Aorta (tissue), 5 donors: ENCODE results near the gene ZNF521. TPM values are rescaled to one million over a fixed set of nuclear protein-coding genes. Genes with fewer than 3 reads are reported as not detected.

Experiments
- ATAC-seq: fragments of 200-7000 bp; cut with Tn5 transposase; one replicate; pipeline ENCODE4 v1.9.1; 2022; ENCODE audit warnings: moderate library complexity; ENCODE audit not compliant: low FRiP score
- DNase-seq, 2 donors: peaks; one replicate each; pipeline ENCODE4 v3.0.0-alpha.2; 2020
- H3K27ac ChIP-seq, 2 donors: one replicate each; pipeline ENCODE4 v1.5.1; 2013; ENCODE audit warnings: low read length in 2 of 2, mild to moderate bottlenecking in 2 of 2, moderate library complexity in 2 of 2, control low read depth in 1 of 2, inconsistent platforms in 1 of 2, low read depth in 1 of 2
- H3K27me3 ChIP-seq, 2 donors: one replicate each; pipeline ENCODE4 v1.6.1; 2013; ENCODE audit warnings: control low read depth in 1 of 2, low read length in 1 of 2, mild to moderate bottlenecking in 1 of 2, moderate library complexity in 1 of 2; ENCODE audit not compliant: insufficient read depth in 2 of 2, control insufficient read depth in 1 of 2
- H3K36me3 ChIP-seq, 2 donors: one replicate each; pipeline ENCODE4 v1.6.1; 2013; ENCODE audit warnings: control low read depth in 1 of 2, low read length in 1 of 2, mild to moderate bottlenecking in 1 of 2; ENCODE audit not compliant: insufficient read depth in 2 of 2, control insufficient read depth in 1 of 2
- H3K4me1 ChIP-seq, 2 donors: one replicate each; pipeline ENCODE4 v1.6.1; 2013; ENCODE audit warnings: low read length in 2 of 2, control low read depth in 1 of 2, mild to moderate bottlenecking in 1 of 2, moderate library complexity in 1 of 2; ENCODE audit not compliant: insufficient read depth in 2 of 2, control insufficient read depth in 1 of 2
- H3K4me3 ChIP-seq, 2 donors: one replicate each; pipeline ENCODE4 v1.5.1; 2013; ENCODE audit warnings: low read length in 2 of 2, control low read depth in 1 of 2, mild to moderate bottlenecking in 1 of 2
- H3K9me3 ChIP-seq: one replicate; pipeline ENCODE4 v1.6.1; 2013; ENCODE audit warnings: mild to moderate bottlenecking, low read length; ENCODE audit not compliant: control insufficient read depth
- WGBS, 2 donors: extraction: QIAGEN DNeasy Blood & Tissue Kit; methylation state at CpG; one replicate each; pipeline ENCODE4 v1.1.7; 2013; 5-methylcytosine and 5-hydroxymethylcytosine counted together
- intact Hi-C, 2 donors: fragments of 100-400 bp; cut with DNase I; formaldehyde crosslinking; loops; one replicate each; pipeline versions ENCODE4 v1.14.2 to v1.15.0; 2022
- polyA plus RNA-seq, 2 donors: library from polyadenylated mRNA; stranded (reverse); fragments of 200-250 nt; gene quantifications; one replicate each; pipeline ENCODE4 v1.2.3, GENCODE V29; 2013
- total RNA-seq, 2 donors: library from RNA; stranded (reverse); fragmentation: NEBNext Ultra II Directional; extraction: Animal tissue kit (Norgen Biotek cat#: 25700); gene quantifications; one replicate each; pipeline ENCODE4 v1.2.1, GENCODE V29; 2021
- donor health status: healthy with polysubstance abuse.
- donor health status: Bipolar disorder and iron deficiency.
- donor health status: DM: no; HTN: no; CAD: no.
- donor health status: DM: no; HTN: no; CAD: no.
- donor health status: DM: yes; HTN: yes; CAD: no.

ZNF521 gene
- total and polyA plus RNA-seq, 4 donors, result 0.84 to 88.7 (median 14.6) TPM

DNA sequence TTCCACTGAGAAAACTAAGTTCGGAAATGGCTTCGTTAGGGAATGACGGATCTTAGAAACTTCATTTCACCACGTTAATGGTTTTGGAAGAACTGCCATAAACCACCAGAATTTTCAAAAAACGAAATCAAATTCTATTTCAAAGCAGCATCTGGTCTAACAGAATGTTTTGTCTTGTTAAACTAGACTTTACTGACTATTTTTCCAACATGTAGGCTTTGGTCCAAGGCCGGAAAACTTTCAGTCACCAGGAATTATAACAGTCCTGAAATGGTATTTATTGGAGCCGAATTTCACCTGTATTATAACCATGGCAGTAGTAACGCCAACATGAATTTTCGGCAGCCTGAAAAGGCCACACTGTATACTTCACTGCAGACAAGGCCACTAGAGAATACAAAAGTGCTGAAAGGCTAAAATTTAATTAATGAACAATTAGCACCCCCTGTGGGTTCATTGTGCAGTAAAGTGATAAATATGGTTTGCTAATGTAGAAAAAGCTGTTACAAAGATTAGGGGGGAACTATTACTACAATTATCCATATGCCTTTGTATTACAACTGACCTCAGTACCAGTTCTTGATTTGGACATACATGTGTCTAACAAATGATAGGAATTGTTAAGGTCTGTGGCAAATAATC lies 116.4 kb downstream of the ZNF521 start:
- peaks cover 0 to 3% of the 10 kb centered on the region in 2 donors for H3K4me1 ChIP-seq
- H3K27me3 ChIP-seq, result no peaks in the 10 kb centered on the region
- 62 to 82% methylated on average over 9 of the region's 9 CpGs for WGBS, 2 donors
- H3K27ac ChIP-seq, result no peak overlapping the region
- intact Hi-C loops, result no loop called here
- DNase-seq (no peak), ATAC-seq (no peak)
- H3K4me3 ChIP-seq, result no peak overlapping the region
- no peaks in the 10 kb centered on the region for H3K9me3 ChIP-seq
- no peaks in the 10 kb centered on the region for H3K36me3 ChIP-seq

DNA sequence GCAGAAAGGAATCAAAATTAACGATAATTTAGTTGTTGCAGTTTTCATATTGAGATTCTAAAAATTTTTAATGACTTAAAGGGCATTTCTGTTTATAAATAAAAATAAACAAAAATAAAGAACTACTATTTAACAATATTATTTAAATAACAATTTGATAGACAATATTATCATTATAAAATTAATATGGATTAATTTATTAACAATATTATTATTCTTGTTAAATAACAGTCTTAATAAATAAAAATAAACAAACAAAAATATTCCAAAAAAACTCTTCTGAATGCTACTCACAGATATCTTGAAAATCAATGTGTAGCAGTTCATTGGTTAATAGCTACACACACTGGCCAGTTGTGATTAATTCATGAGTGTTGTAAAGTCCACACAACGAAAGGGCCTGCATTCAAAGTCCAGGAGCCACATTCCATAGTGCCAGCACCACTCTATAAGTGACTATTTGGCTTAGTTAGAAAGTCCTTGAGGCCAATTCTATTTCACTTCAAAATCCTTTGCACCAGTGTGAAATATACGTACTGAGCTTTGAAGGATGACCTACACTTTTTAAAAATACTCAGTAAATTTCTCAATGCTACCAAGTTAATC lies 117.1 kb downstream of the ZNF521 start:
- 78 to 81% methylated on average over 3 of the region's 3 CpGs for WGBS, 2 donors
- H3K36me3 ChIP-seq, result no peaks in the 10 kb centered on the region
- H3K4me3 ChIP-seq, result no peak overlapping the region
- intact Hi-C loops, result loop anchor here in 1 of 2 donors (5.0 kb wide), 1 partner anchor 117 kb away; the partner anchor contains the start of gene ZNF521
- no peak for DNase-seq
- H3K27ac ChIP-seq, result no peak overlapping the region
- no peaks in the 10 kb centered on the region for H3K27me3 ChIP-seq
- peaks cover 3 to 4% of the 10 kb centered on the region in 2 donors for H3K4me1 ChIP-seq
- no peak for ATAC-seq
- no peaks in the 10 kb centered on the region for H3K9me3 ChIP-seq

DNA sequence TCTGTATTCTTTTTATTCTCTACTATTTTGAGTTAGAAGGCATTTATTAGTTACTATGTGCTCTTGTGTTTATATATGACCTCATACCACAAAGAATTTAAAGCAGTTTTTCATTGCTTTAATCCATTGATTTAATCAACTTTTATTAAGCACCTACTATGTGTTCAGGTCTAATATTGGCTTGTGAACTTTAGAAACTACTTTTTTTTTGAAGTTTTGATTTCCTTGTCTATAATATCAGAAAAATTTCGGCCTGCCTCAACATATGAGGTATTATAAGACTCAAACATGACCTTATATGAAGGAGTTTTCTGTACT lies 117.7 kb downstream of the ZNF521 start:
- Histone ChIP-seq H3K36me3 (no peaks in the 10 kb centered on the region), H3K27me3 (no peaks in the 10 kb centered on the region), H3K4me3 (peak overlapping the region in 1 of 2 donors; percentile 51), H3K27ac (peak overlapping the region in 1 of 2 donors; percentile 60), H3K9me3 (no peaks in the 10 kb centered on the region), H3K4me1 (peaks cover 3 to 4% of the 10 kb centered on the region in 2 donors)
- no peak for DNase-seq
- no peak for ATAC-seq
- intact Hi-C loops, result loop anchor here in 1 of 2 donors (5.0 kb wide), 1 partner anchor 118 kb away; the partner anchor contains the start of gene ZNF521
- WGBS, 2 donors, result 76 to 82% methylated on average over 1 of the region's 1 CpG

DNA sequence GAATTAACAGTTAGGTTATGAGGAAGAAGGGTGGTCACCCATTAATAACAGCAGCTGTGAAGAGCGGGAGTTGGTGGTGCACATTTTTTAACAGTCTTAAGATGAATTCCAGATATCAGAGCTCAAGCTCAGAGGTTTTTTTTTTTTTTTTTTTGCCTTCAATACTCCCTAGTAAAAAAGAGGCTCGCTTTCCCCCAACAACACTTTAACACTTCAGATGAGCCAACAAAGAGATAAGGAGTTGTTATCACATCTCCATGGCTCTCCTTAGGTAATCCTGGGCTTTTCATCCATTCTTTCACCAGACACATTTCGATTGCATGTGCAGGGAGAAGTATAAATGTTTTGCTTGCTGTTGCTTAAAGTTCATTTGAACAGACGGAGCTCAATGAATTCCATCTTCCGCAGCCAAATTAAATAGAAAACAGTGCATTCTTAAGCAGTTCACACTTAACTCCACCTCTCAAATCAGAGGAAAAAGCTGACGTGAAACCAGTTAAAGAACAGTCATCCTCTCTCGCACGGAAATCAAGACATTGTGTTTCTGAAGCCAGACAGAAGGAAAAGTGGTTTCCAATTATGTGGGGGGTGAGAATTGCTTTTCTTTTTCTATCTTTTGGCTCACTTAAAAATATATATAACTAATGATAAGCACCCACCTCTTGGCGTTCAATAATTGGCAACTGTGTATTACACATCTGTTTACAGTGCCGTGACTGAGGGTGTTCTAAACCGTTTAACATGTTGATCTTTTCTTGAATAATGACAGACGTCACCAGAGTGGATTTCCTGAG lies 118.2 kb downstream of the ZNF521 start:
- WGBS, 2 donors, result 3 to 5% methylated on average over 12 of the region's 12 CpGs
- DNase-seq (no peak), ATAC-seq (peak; percentile 33)
- Histone ChIP-seq H3K4me3 (peak overlapping the region; percentile 20 to 51), H3K27ac (peak overlapping the region; percentile 25 to 60), H3K36me3 (no peaks in the 10 kb centered on the region), H3K9me3 (no peaks in the 10 kb centered on the region), H3K4me1 (peaks cover 3 to 4% of the 10 kb centered on the region in 2 donors), H3K27me3 (no peaks in the 10 kb centered on the region)
- intact Hi-C loops, result loop anchor here in 1 of 2 donors (5.0 kb wide), 1 partner anchor 119 kb away; the partner anchor contains the start of gene ZNF521

DNA sequence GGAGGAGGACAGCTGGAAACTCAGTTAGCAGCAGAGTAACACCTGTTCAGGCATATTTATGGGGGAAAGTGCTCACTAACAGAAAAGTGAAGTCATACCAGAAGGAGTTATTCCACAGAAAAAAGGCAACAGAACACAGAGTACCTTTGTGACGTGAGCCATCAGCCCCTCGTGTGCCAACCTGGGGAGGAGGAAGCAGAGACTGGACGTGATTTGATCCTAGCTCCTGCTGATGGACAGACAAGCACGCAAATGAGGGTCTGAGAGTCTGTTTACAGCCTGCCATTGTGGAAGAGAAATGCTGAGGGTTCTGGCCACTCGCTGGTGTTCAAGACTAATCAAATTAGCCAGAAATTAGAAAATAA lies 120.7 kb downstream of the ZNF521 start:
- H3K4me1 ChIP-seq, result peaks cover 3 to 4% of the 10 kb centered on the region in 2 donors
- H3K27ac ChIP-seq, result peak overlapping the region in 1 of 2 donors; percentile 90
- DNase-seq (no peak), ATAC-seq (peak; percentile 3)
- intact Hi-C loops, result loop anchor here in 1 of 2 donors (5.0 kb wide), 1 partner anchor 121 kb away; the partner anchor contains the start of gene ZNF521
- H3K4me3 ChIP-seq, result no peak overlapping the region
- H3K36me3 ChIP-seq, result no peaks in the 10 kb centered on the region
- H3K27me3 ChIP-seq, result no peaks in the 10 kb centered on the region
- 58 to 63% methylated on average over 5 of the region's 5 CpGs for WGBS, 2 donors
- no peaks in the 10 kb centered on the region for H3K9me3 ChIP-seq

DNA sequence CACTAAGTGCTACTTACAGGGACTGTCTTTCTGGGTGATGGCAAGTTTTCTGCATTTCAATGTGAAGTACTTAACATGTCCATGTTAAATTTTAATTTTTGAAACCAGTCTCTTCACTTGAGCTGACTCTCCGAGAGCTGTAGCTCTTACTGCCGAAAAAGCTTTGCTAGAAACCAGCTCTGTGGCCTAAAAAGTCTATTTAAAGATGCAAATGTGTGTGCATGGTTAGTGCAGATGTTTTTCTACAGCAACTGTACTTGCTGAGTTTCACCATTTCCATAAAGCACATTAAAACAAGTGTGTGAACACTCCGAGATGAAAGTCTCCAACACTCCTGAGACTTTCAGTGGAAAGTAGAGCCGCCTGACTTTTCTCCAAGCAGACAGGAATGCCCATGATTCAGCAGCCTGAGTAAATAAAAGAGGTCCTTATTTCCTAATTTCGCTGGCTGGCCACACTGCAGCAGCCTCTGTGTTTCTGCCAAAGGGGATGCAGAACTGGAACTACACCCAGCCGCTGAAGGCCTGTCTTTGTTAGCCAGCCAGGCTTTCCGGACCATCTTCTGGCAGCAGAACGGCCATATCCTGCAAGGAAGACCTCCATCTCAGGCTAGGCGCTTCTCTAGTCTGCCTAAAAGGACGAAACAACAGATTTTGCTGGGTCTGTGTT lies 121.2 kb downstream of the ZNF521 start:
- peak; percentile 87 for ATAC-seq
- WGBS, 2 donors, result 8 to 9% methylated on average over 10 of the region's 10 CpGs

DNA sequence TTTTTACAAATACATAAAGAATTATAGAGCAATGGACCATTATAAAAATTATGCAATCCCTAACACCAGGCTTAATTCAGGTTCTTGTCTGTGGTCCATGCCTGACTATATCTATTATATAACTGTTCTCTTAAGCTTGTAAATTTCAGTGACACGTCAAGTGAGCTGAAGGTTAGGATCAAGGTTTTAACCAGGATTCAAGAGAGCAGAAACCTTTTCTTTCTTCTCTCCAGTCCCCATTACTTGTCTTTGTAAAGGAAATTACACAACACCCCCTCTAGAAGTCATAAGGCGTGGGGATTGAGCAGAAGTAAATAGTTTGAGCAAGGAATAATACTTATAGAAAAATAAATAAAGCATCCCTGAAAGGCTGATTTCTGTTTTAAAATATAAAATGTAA lies 122.0 kb downstream of the ZNF521 start:
- H3K27ac ChIP-seq, result no peak overlapping the region
- peaks cover 3 to 4% of the 10 kb centered on the region in 2 donors for H3K4me1 ChIP-seq
- ATAC-seq (no peak), DNase-seq (no peak)
- intact Hi-C loops, result loop anchor here in 1 of 2 donors (5.0 kb wide), 1 partner anchor 122 kb away; the partner anchor contains the start of gene ZNF521
- no peaks in the 10 kb centered on the region for H3K27me3 ChIP-seq
- 75 to 77% methylated on average over 2 of the region's 2 CpGs for WGBS, 2 donors
- H3K9me3 ChIP-seq, result no peaks in the 10 kb centered on the region
- H3K36me3 ChIP-seq, result no peaks in the 10 kb centered on the region
- H3K4me3 ChIP-seq, result no peak overlapping the region

More for the DNA sequence above, 121.2 kb downstream of the ZNF521 start:
- Histone ChIP-seq H3K4me3 (no peak overlapping the region), H3K9me3 (no peaks in the 10 kb centered on the region), H3K36me3 (no peaks in the 10 kb centered on the region), H3K27ac (peak overlapping the region in 1 of 2 donors; percentile 90), H3K4me1 (peaks cover 3 to 4% of the 10 kb centered on the region in 2 donors), H3K27me3 (no peaks in the 10 kb centered on the region)
- intact Hi-C loops, result loop anchor here in 1 of 2 donors (5.0 kb wide), 1 partner anchor 122 kb away; the partner anchor contains the start of gene ZNF521
- DNase-seq, result peak; percentile 78 to 81

DNA sequence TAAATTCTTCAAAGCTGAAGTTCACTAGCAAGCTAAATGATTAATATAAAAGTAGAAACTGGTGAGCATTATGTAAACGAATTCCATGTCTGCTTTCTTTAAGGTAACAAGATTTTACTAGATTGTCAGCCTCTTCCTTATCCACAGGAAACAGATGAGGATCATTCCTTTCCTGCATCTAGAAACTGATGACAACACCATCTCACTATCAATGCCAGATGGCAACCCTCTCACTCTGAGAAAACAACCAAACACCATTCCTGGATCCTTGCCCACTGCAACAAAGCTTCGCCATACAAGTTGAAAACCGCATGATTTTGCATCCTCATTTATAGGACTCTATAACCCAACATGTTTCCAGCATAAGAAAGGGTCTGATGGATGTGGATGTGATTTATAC lies 122.9 kb downstream of the ZNF521 start:
- no peak overlapping the region for H3K27ac ChIP-seq
- H3K36me3 ChIP-seq, result no peaks in the 10 kb centered on the region
- ATAC-seq (no peak), DNase-seq (no peak)
- no peaks in the 10 kb centered on the region for H3K9me3 ChIP-seq
- H3K27me3 ChIP-seq, result no peaks in the 10 kb centered on the region
- 73 to 74% methylated on average over 3 of the region's 3 CpGs for WGBS, 2 donors
- no peak overlapping the region for H3K4me3 ChIP-seq
- H3K4me1 ChIP-seq, result peaks cover 3 to 4% of the 10 kb centered on the region in 2 donors
- intact Hi-C loops, result no loop called here
